Stimulated activated CD8-positive, alpha-beta memory T cell treated with anti-CD3 and anti-CD28 coated beads, Interleukin-12 subunit alpha, Interleukin-12 subunit beta, amount 100 ng/mL, for 24 hours (primary cell): ENCODE data around the gene RBM20.
"Not testable (repeated sequence)": the region's sequence is repeated elsewhere in the genome, so short reads cannot be mapped to it uniquely, and the experiment has no call there.

Source experiments
- DNase-seq: peaks from one replicate; pipeline ENCODE4 v3.0.0-alpha.2; 2020; ENCODE audit errors: extremely low read depth

Gene RBM20

DNA sequence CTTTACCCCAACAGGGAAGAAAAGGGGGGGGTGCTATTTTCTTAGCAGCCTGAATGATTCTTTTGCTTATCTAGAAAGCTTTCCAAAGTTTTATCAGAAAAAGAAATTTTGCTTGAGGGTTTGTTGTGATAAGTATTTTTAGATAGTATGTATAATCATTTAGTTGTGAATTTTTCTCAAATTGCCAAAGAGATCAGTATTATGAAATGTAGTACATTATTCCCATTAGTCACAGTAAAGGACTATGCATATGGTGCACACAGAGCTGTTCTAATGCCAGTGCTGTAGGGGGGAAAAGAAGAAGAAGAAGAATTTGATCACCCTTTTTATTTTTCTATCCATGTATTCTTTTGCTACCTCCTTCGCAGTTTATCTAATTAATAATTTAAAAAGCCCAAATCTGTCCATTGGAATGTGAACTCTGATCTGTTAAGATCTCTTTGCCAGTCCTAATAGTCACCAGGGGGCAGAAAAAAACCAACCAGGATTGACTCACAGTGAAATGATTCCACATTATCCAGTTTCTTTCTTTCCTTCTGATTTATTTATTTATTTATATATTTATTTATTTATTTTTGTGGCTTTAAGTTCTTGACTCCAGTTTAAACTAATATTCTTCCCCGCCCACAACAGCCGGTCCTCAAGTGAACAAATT, 4.7 kb downstream of the RBM20 start:
- no peak for DNase-seq

DNA sequence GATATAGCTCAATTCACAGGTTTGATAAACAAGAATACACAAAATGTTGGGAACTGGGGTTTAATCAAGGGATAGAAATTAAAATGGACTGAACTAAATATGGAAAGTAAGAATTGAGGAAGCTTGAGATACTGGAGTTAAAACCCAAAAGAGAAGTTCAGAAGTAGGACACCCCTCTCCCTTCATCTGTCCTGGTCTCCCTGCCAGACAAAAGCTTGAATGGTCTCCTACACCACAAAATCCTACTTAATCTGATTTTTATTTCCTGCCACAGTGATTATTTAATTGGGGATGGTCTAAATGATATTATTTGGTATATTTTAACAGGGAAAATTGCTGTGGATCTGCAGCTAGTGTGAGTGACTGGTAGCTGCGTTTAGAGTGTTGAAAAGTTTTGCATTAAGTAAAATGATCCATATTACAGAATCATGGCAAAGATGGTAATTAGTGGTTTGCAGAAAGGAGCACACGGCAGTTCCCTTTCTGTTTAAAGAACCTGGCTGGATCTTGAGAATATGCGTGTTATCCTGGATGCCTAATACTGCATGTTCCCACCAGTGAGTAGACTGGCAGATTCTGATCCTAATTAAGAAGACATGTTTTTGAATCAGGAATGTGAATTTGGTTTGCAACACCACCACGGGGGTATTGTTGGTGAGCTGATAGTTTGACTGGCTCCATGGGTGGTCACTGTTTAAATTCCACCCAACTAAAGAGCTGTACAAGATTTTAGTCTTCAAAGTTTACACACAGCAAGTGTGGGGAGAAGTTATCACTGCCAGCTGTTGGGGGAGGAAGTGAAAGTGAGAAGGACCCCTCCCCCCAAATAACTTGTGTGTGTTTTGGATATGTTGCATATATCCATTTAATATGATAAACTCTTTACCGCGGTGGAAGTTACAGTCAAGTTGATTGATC, 5.5 kb downstream of the RBM20 start:
- no peak for DNase-seq

DNA sequence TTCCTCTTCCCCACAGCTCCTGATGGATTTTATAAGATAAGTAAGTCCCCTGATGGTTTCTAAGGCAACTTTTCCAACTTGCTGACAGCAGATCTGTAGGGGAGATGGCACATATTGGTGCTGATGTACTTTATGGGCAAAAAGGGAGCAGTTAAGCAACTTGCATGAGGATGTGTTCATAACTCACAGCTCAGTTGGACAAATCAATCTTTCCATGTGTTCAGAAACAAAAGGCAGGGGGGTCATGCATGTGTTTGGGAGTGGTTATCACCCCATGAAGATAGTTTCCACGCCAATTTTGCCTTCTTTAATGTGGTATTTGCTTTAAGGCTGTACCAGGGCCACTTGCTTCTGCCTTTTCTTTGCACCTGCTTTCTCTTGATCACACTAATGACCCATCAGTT, 6.1 kb downstream of the RBM20 start:
- DNase-seq = no peak

DNA sequence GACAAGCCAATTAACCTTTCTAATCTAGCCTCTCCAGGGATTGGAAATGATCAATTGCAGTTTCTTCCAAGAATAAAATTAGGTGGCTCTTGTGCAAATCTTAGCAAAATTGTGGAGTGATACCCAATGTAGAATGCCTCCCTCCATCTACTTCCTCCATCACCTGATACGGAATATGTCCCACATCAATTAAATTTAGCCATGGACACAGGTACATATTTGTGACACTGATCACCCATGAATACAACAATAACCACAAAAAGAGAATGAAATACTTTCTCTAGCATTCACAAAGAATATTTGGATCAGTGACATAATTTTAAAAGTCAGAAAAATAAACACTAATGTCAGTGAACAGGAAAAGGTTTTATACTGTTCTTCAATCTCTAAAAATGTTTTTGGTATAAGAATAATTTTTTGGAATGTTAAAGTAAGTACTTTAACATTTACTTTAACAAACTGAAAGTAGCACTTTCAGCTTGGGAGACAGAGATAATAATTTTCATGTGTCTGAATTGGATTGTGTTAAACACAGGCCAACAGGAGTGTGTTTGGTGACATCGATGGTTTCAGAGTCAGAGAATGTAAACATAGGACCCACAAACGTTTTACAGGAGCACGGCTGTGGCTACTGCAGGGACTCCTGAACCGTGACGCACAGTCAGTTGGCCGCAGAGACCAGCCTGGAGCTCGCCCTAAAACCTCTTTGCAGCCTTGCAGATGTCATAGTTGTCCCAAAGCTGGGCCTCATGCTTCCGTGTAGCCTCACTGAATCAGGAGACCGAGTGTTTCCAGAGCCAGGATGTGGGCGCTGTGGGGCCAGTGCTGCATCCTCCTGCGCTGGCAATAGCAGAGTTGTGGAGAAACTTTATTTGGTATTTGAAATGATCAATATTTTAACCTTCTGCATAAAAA, 7.2 kb downstream of the RBM20 start:
- DNase-seq = no peak

DNA sequence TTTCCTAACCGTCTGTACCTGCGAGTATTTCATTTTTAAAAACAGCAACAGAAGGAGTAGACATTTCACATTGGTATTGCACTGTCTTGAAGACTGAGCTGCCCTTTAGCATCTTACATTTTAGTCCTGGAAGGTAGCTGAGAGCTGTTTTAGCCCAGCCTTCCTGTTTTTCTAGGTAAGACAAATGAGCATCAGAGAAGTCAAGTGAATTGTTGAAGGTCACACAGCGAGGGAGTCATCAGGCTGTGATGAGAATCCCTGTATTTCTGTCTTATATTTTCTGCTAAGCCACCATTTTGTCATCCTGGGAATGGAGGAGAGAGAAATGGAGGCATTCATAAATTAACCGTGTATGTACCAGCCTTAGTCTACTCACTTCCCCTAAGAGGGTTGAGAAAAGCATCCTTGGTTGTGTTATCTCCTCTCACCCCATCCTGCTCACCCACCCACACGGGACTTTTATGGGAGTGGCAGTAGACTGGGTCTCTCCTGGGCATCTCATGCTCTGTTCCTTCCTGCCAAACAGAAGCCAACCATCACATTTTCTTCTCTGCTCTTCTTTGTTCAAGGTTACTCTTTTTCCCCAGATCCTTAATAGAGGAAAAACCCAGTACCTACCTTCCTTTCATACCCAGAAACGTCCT, 8.5 kb downstream of the RBM20 start:
- DNase-seq = no peak

DNA sequence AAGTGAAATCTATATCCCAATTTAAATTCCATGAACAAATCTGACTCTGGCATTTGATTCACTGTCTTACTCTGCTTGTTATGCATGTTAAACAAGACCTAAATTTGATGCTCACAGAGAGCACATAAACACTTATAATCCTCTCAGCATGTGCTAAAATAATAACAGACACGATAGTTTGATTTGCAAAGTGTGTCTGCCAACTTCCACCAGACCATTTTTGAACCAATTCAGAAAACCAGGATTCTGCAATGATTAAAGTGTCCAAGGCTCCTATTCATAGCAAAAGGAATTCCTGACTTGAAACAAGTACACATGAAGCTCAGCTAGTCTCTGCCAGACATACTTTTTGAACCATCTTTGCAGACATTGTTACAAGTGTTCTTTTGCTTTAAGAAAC, 11.2 kb downstream of the RBM20 start:
- DNase-seq = no peak

DNA sequence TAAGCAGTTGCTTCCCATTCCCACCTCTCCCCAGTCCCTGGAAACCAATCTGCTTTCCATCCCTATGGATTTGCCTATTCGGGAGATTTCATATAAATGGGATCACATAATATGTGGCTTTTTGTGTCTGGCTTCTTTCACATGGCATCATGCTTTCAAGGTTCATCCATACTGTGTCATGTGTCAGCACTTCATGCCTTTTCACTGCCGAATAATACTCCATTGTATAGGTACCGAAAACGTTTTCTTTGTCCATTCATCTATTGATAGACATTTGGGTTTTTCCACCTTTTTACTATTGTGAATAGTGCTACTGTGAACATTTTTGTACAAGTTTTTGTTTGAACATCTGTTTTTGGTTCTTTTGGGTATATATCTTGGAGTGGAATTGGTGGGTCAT, 12.5 kb downstream of the RBM20 start:
- DNase-seq = no peak

DNA sequence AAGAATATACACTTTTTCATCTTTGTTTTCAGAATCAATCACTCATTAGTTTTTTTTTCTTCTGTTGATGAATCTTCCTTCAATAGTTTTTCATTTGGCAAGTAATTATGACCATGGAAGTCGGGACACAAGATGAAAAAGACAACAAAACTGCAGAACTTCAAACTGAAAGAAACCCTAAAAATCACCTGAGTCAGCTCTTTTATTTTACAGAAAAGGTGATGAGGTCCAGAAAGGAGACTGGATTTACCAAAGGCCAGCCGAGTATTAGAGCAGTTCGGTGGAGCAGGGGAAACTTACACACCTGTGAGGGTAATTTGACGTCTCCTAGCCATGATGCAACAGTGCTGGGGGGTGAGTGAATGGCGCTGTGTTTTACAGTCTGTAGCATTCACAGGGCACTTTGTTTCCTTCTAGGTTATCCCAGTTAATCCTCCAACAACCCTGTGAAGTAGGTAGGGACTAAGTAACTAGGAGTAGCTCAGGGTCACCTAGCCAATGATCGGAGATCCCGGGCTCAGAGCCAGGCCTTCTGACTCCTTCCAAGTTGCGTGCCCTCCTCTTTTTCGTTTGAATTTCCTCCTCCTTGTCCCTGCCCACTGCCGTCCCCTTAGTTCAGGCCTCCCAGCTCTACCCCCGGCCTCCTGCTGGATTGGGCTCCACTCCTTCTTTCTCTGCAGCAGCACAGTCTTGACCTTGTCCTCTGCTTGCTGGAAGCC, 14.0 kb downstream of the RBM20 start:
- no peak for DNase-seq

DNA sequence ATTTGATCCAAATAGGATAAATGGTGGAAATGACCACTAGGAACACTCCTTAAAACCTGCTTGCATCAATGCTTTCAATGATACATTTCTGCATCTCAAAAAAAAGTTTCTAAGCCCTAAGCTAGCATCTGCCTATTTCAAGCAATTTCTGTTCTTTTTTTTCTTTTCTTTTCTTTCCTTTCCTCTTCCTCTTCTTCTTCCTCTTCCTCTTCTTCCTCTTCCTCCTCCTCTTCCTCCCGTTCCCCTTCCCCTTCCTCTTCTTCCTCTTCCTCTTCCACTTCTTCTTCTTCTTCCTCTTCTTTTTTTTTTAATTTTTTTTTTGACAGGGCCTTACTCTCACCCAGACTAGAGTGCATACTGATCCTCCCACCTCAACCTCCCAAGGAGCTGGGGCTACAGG, 15.4 kb downstream of the RBM20 start:
- DNase-seq = no peak

DNA sequence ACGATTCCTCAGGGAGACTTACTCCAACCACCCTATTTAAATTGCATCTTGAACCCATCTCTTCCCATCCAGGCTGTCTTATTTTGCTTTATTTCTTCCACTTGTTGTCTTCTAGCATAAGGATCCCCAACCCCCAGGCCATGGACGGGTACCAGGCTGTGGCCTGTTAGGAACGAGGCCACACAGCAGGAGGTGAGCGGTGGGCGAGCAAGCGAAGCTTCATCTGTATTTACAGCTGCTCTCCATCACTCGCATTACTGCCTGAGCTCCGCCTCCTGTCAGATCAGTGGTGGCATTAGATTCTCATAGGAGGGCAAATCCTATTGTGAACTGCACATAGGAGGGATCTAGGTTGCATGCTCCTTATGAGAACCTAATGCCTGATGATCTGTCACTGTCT, 16.2 kb downstream of the RBM20 start:
- DNase-seq = not testable (repeated sequence)

DNA sequence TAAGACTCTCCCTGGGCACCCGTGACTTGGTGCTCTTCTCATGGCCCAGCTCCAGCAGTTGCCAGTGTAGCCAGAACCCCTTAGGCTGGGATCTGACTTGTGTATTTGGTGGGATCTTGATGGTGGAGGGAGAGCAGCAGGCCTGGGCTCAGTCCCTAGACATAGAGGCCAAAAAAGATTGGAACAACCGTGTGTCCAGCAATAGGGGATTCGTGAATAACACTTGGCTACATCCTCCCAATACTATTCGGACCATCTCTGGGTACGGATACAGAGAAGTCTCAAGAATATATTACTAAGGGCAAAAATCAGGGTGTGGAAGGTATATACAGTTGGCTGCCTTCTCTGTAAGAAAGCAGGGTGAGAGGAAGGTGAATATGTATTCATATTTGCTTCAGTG, 17.2 kb downstream of the RBM20 start:
- no peak for DNase-seq

DNA sequence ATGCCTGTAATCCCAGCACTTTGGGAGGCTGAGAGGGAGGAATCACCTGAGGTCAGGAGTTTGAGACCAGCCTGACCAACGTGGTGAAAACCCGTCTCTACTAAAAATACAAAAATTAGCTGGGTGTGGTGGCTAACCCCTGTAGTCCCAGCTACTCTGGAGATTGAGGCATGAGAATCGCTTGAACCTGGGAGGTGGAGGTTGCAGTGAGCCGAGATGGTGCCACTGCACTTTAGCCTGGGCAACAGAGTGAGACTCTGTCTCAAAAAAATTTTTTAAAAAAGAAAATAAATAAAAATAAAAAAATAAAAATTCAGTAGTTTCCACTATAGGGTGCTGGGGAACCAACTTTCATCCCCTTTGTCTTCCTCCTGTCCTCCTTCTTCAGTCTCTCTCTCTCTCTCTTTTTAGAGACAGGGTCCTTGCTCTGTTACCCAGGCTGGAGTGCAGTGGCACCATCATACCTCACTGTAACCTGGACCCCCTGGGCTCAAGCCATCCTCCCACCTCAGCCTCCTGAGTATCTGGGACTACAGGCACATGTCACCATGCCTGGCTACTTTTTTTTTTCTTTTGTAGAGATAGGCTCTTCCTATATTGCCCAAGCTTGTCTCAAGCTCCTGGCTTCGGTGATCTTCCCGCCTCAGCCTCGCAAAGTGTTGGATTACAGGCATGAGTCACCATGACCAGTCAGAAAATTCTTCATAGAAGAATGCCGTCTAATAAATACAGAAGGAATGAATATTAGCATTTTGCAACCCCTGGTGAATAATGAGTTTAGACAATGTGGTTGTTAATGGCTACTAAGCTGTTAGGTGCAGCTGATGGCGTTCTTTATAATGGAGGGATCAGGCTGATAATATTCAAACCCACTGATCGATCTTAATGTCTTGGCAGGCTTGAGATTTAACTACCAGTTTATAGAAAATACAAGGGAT, 20.6 kb downstream of the RBM20 start:
- no peak for DNase-seq

DNA sequence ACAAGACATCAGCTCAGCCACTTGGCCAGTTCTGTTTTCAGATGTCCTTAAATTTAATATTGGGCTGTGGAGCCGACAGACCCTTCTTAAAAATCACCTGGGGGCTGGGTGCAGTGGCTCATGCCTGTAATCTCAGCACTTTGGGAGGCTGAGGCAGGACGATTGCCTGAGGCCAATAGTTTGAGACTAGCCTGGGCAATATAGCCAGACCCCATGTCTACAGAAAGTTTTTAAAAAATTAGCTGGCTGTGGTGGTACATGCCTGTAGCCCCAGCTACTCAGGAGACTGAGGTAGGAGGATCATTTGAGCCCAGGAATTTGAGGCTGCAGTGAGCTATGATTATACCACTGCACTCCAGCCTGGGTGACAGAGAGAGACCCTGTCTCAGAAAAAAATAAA, 22.1 kb downstream of the RBM20 start:
- not testable (repeated sequence) for DNase-seq

DNA sequence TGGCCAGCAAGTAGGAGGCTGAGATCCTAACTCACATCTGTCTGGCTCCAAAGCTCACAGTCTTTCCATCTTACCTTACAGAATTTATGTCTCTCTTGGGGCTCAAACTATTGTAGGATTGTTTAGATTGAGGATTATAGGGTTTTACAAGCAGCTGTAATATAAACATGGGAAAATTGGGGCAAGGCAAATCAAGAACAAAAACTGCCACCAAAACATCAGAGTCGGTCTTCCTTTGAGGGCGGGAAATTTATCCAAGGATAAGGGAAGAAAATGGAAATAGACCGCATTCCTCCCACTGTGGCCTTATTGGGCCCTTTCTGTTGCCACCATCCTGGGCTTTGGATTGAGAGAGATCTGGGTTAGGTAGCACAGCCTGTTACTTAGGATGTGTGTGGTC, 22.5 kb downstream of the RBM20 start:
- no peak for DNase-seq

DNA sequence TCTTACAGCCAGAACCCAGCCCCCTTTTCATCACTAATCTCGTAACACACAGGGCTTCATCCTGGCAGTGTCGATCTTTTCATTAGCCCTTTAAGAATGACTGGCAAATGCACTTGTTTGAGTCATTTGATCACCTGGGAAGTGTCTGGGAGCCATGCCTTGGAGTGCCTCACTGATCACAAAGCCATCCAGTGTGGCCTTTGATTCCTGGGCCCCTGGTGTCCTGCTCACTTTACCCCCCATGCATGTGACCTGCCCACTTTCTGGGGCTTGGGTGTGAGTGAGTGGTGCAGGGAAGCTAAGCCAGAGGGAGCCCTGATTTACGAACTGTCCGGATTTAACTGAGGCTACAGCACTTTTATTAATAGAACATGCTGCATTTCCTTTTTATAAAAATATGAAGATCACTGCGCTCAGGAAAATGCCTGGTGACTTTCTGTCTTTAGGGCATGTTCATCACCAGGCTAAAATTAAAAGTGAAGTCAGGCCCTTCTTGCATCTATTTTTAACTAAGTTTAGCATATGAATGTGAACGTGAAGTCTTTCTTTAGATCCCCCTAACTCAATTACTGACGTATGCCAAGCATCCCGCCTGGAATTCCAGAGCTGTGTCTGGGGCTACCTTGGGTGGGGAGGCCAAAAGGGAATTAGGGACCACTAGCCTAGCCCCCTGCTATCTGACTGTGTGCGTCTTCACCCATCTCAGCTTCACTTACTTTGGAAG, 23.6 kb downstream of the RBM20 start:
- no peak for DNase-seq

DNA sequence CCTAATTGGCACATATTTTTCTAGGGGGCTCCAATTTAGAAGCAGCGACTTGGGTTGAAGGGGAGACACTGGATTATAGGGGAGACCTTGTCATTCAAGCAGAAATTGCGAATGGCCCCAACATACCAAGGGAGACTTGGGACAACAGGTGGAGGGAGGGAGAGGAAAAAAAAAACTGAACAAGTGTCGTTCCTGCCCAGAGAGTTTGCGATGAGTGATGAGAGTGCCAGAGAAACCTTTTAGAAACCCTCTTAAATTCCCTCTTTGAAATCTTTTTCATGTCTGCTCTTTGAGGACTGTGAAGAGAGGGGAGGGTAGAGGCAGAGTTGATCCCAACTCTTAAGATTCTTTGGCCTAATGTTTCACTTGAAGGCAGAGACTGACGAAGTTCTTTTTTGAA, 24.3 kb downstream of the RBM20 start:
- no peak for DNase-seq

DNA sequence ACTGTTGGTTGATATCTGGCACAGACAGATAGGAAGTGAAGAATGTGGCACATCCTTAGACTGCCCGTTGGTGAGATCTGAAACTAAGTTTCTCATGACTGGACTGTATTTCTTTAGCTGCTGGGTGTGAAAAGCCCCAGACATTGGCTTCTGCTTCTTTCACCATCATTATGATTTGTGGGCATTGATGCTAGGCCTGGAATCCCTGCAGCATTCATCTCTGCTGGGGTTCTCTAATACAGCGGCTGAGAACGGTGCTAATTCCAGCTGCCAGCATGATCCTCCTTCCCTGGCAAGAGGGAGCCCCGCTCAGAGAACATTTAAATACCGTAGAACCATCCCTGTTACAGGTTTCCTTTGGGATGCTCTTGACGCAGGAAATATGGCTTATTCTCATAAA, 26.2 kb downstream of the RBM20 start:
- DNase-seq = no peak

DNA sequence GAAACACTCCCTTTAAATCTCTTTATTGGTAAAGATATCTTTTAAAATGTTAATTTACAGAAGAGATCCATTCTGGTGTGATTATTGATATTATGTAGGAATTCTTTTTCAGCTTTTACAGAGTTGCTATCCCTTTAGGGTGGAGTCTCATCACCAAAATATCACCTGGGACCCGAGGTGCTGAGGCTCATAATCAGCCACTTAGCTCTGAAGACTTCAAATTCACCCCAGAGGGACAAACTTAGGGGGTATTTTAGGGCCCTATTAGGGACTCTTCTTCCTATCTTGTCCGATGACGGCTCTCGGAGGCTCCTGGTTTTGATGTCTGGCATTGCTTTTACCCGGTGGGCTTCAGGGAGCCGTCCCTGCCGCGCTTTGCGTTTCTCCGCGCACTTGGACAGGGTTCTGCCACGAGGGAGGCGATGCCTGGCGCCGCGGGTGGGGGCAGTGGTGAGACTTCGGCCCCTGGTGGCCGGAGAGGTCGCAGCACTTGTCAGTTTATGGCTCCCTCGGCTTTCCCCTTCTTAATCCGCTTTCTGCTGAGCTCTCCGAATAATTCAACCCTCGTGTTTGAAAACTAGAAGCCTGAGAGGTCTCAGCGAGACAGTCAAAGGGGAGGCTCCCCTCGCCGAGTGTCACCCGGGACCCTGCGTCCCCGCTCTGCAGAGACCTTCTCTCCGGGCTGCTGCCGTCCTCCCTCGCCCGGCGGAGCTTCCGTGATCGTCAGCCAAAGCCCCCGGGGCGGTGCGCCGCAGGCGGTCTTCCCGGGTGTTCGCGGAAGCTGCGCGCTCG, 27.8 kb downstream of the RBM20 start:
- DNase-seq = peak; percentile 32

DNA sequence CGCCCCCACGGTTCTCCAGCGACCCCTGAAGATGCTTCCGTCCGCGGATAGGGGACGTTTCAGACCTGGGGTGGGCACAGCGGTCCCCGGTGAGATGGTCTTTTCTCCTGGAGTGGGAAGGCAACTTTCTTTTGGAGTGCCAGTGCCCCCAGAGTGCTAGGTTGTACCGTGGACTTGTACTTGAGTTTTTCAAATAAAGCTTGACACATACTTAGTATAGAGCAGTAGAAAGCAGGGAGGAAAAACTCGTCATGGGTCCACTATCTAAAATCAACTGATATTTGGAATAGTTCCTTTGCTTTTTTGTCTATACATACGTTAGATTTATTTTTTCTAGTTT, 28.4 kb downstream of the RBM20 start:
- no peak for DNase-seq
